ENCODE results near the gene SLC22A5.

SLC22A5 gene

DNA sequence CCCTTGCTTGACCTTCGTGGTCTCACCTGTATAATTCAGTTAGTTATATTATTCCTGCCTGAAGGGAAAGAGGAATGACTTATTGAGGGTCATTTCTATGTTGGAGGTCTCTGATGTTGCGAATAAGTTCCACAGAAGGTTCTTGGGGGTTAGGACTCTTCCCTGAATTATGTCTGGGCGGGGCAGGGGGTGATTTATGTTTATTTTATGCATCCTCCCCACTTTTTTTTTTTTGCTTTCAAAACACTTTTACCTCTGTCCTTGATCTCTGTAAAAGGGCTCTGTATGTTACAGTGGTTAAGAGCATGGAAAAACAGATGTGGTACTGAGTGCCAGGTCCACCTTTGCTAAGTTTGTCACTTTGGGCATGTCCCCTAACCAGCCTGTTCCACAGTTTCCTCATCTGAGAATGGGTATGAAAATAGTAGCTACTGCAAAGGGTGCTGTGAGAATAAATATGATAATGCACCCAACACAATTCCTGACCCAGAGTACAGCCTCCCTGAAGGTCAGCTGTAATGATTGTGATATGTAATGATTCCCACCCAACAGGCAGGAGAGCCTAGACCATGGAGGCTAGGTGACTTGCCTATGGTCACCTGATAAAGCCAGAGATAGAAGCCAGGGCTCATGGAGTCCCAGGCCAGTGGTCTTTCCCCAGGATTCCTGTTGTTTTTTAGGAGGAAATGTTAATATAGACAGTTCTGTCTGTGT, 54.8 kb downstream of the SLC22A5 start:
- Histone ChIP-seq H3K27me3 (replicated peaks; ENCODE audit: insufficient read depth, low read length) (no peaks in the 10 kb centered on the region), H3K9me2 (replicated peaks; ENCODE audit: insufficient read depth, low read length) (no peaks in the 10 kb centered on the region)
- no peak for TF ChIP-seq EZH2 (optimal IDR thresholded peaks at IDR 0.05; ENCODE audit: low read depth, low read length)
- TF ChIP-seq EZH2phosphoT487 (IDR thresholded peaks at IDR 0.05; ENCODE audit: low read length) = no peak
- TF ChIP-seq, protein P1, sequence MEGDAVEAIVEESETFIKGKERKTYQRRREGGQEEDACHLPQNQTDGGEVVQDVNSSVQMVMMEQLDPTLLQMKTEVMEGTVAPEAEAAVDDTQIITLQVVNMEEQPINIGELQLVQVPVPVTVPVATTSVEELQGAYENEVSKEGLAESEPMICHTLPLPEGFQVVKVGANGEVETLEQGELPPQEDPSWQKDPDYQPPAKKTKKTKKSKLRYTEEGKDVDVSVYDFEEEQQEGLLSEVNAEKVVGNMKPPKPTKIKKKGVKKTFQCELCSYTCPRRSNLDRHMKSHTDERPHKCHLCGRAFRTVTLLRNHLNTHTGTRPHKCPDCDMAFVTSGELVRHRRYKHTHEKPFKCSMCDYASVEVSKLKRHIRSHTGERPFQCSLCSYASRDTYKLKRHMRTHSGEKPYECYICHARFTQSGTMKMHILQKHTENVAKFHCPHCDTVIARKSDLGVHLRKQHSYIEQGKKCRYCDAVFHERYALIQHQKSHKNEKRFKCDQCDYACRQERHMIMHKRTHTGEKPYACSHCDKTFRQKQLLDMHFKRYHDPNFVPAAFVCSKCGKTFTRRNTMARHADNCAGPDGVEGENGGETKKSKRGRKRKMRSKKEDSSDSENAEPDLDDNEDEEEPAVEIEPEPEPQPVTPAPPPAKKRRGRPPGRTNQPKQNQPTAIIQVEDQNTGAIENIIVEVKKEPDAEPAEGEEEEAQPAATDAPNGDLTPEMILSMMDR (IDR thresholded peaks at IDR 0.05; ENCODE audit: low read length) = no peak

DNA sequence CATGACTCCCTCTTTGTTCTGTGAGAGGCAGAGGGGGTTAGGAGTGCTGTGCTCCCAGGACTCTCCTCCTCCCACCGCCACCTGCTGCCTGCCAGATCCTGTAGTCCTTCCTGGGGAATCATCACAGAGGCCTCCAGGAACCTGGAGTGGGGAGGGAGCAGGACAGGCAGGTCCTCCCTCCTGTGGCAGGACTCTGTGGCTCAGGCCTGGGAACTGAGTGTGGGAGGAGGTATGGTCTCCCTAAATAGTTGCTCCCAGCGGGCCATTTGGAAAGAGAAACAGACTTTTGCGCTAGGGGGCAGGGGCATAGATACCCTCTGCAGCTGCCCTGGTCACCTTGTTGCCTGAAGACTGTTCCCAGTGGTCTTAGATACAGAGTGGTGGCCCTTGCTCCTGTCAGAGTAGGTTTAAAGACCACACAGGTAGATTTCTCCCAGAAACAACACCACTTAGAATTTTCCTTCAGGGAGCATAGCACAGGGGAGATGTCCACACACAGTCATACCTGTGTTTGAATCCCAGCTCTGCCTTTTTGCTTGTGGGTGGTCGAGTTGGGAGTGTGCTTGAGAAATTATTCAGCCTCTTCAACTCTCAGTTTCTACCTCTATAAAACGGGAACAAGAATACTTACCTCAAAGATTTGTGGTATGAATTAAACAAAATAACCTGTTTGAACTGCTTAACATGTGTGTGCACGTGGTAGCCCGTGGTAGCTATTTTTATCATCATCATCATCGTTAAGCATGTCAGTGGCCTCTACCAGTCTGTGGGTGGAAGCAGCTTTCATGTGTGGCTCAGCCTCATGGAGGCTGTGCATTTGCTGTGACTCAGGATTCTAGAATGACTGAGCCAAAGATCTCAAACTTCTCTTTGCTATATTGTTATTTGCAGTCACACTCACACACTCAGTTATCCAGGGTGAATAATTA, 55.8 kb downstream of the SLC22A5 start:
- peaks cover 95% of the 10 kb centered on the region for H3K79me2 ChIP-seq (ENCODE audit: low read length)
- H3K9me2 ChIP-seq (replicated peaks; ENCODE audit: insufficient read depth, low read length) = no peaks in the 10 kb centered on the region
- DNase-seq = peak; percentile 88
- H3K4me3 ChIP-seq (ENCODE audit: low read length) = peak overlapping the region; percentile 42
- H3K9me3 ChIP-seq (replicated peaks; ENCODE audit: insufficient read depth, low read length) = no peaks in the 10 kb centered on the region
- H3K9ac ChIP-seq (ENCODE audit: low read length) = peak overlapping the region; percentile 93
- TF ChIP-seq EZH2phosphoT487 (IDR thresholded peaks at IDR 0.05; ENCODE audit: low read length) = no peak
- peak overlapping the region; percentile 82 for H3K4me2 ChIP-seq (ENCODE audit: low read depth, low read length)
- H3K4me1 ChIP-seq (ENCODE audit: low read length) = peaks cover 97% of the 10 kb centered on the region
- peaks cover 84% of the 10 kb centered on the region for H3F3A ChIP-seq (ENCODE audit: insufficient read depth, low read length)
- H3K27ac ChIP-seq (ENCODE audit: low read length) = peak overlapping the region; percentile 98
- H2AFZ ChIP-seq (ENCODE audit: low read length) = no peak overlapping the region
- no peaks in the 10 kb centered on the region for H4K20me1 ChIP-seq (ENCODE audit: insufficient read depth, low read length)
- no peaks in the 10 kb centered on the region for H3K36me3 ChIP-seq (replicated peaks; ENCODE audit: insufficient read depth, low read length)
- H3K27me3 ChIP-seq (replicated peaks; ENCODE audit: insufficient read depth, low read length) = no peaks in the 10 kb centered on the region

More for the DNA sequence above, 54.8 kb downstream of the SLC22A5 start:
- DNase-seq = no peak
- H3K9me3 ChIP-seq (replicated peaks; ENCODE audit: insufficient read depth, low read length) = no peaks in the 10 kb centered on the region
- no peaks in the 10 kb centered on the region for H4K20me1 ChIP-seq (ENCODE audit: insufficient read depth, low read length)
- H3K27ac ChIP-seq (ENCODE audit: low read length) = peak overlapping the region; percentile 98
- peaks cover 96% of the 10 kb centered on the region for H3K4me1 ChIP-seq (ENCODE audit: low read length)
- no peaks in the 10 kb centered on the region for H3K36me3 ChIP-seq (replicated peaks; ENCODE audit: insufficient read depth, low read length)
- peak overlapping the region; percentile 93 for H3K9ac ChIP-seq (ENCODE audit: low read length)
- H3K4me2 ChIP-seq (ENCODE audit: low read depth, low read length) = peak overlapping the region; percentile 82
- H2AFZ ChIP-seq (ENCODE audit: low read length) = no peak overlapping the region
- H3F3A ChIP-seq (ENCODE audit: insufficient read depth, low read length) = peaks cover 88% of the 10 kb centered on the region
- no peak overlapping the region for H3K4me3 ChIP-seq (ENCODE audit: low read length)
- H3K79me2 ChIP-seq (ENCODE audit: low read length) = peaks cover 92% of the 10 kb centered on the region

DNA sequence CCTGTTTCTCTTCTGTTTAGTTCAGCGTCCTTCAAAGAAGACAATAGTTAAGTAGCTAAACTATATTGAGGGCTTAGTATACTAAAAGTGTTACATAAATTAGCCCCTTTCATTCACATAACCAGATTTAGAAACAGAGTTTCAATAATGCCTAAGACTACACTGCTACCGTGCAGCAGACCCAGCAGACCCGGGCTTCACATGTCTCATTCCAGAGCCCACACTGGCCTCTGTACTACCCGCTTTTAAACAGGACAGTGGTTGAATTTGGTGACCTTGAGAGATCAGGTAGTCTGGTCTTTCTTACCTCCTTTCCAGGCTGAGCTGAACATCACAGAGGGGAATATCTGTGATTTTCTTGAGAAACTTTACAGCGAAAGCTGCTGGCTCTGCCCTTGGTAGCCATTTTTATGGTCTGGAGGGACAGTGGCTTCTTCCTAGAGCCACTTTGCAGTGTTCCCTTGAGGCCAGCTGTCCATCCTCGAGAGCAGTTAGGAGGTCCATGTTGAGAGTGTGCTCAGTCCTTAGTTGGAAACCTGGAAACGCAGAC, 56.5 kb downstream of the SLC22A5 start:
- Histone ChIP-seq H2AFZ (ENCODE audit: low read length) (no peak overlapping the region), H3K4me3 (ENCODE audit: low read length) (peak overlapping the region; percentile 42), H3K4me2 (ENCODE audit: low read depth, low read length) (peak overlapping the region; percentile 82), H3K4me1 (ENCODE audit: low read length) (peaks cover 98% of the 10 kb centered on the region), H3K9me2 (replicated peaks; ENCODE audit: insufficient read depth, low read length) (no peaks in the 10 kb centered on the region), H3K27me3 (replicated peaks; ENCODE audit: insufficient read depth, low read length) (no peaks in the 10 kb centered on the region), H3K79me2 (ENCODE audit: low read length) (peaks cover 98% of the 10 kb centered on the region), H3K9me3 (replicated peaks; ENCODE audit: insufficient read depth, low read length) (no peaks in the 10 kb centered on the region), H3K36me3 (replicated peaks; ENCODE audit: insufficient read depth, low read length) (no peaks in the 10 kb centered on the region), H3K27ac (ENCODE audit: low read length) (peak overlapping the region; percentile 98), H3F3A (ENCODE audit: insufficient read depth, low read length) (peaks cover 84% of the 10 kb centered on the region), H4K20me1 (ENCODE audit: insufficient read depth, low read length) (no peaks in the 10 kb centered on the region), H3K9ac (ENCODE audit: low read length) (peak overlapping the region; percentile 93)
- DNase-seq = no peak
- TF ChIP-seq EZH2 (optimal IDR thresholded peaks at IDR 0.05; ENCODE audit: low read depth, low read length) = no peak
- TF ChIP-seq EZH2phosphoT487 (IDR thresholded peaks at IDR 0.05; ENCODE audit: low read length) = no peak
- TF ChIP-seq, protein P1 (IDR thresholded peaks at IDR 0.05; ENCODE audit: low read length) = no peak

All from MM.1S (cell line).